GM19240 (cell line): ENCODE data around the gene NDUFA1.
"Not testable (repeated sequence)": the region's sequence is repeated elsewhere in the genome, so short reads cannot be mapped to it uniquely, and the experiment has no call there.

Experiments
- DNase-seq: peaks from one replicate; pipeline ENCODE4 v3.0.0; 2011; ENCODE audit warnings: low spot score; ENCODE audit not compliant: insufficient read length

Gene NDUFA1

GRCh38 chrX:119871599-119872395 lies at the start of gene NDUFA1, which contains the start of gene RNF113A:
Gene NDUFA1 (plus strand): TSS chrX:119871832. CDS start chrX:119871912, 80 bp downstream.
Gene RNF113A (minus strand): TSS chrX:119871733. CDS start chrX:119871613, 120 bp downstream.
- DNase-seq: peak; percentile 53

- not testable (repeated sequence) for DNase-seq
Observed at GRCh38 chrX:119824221-119824620, 47.4 kb upstream of the NDUFA1 start.

GRCh38 chrX:119826399-119826959 lies 45.2 kb upstream of the NDUFA1 start:
- DNase-seq: no peak

GRCh38 chrX:119828446-119828845 lies 43.2 kb upstream of the NDUFA1 start:
- DNase-seq: no peak

- DNase-seq: no peak
Observed at GRCh38 chrX:119833905-119834304, 37.7 kb upstream of the NDUFA1 start.

- peak; percentile 74 for DNase-seq
Observed at GRCh38 chrX:119852382-119853353, 19.0 kb upstream of the NDUFA1 start, which contains the start of gene UPF3B. Gene UPF3B (minus strand): TSS chrX:119852963. CDS start chrX:119852928, 35 bp downstream.

GRCh38 chrX:119853444-119853843 lies 18.2 kb upstream of the NDUFA1 start:
- no peak for DNase-seq

GRCh38 chrX:119870626-119871131 lies 953 bp upstream of the NDUFA1 start:
- DNase-seq: no peak

GRCh38 chrX:119871245-119871598 lies 410 bp upstream of the NDUFA1 start:
- no peak for DNase-seq

GRCh38 chrX:119878740-119879139 lies 7.1 kb downstream of the NDUFA1 start:
- no peak for DNase-seq

GRCh38 chrX:119880076-119880475 lies 8.4 kb downstream of the NDUFA1 start:
- no peak for DNase-seq

GRCh38 chrX:119880552-119881437 lies 9.2 kb downstream of the NDUFA1 start:
- no peak for DNase-seq

GRCh38 chrX:119885554-119886428 lies 14.2 kb downstream of the NDUFA1 start:
- DNase-seq: no peak

- DNase-seq: no peak
Observed at GRCh38 chrX:119887721-119888425, 16.2 kb downstream of the NDUFA1 start.

- DNase-seq: not testable (repeated sequence)
Observed at GRCh38 chrX:119890626-119891025, 19.0 kb downstream of the NDUFA1 start.

GRCh38 chrX:119891961-119892692 lies 20.5 kb downstream of the NDUFA1 start:
- not testable (repeated sequence) for DNase-seq

GRCh38 chrX:119895843-119896326 lies 24.3 kb downstream of the NDUFA1 start, which contains the start of gene AKAP14:
Gene AKAP14 (plus strand): TSS chrX:119895893. CDS start chrX:119903224, 7,331 bp downstream.
- DNase-seq: no peak

- no peak for DNase-seq
Observed at GRCh38 chrX:119899125-119899524, 27.5 kb downstream of the NDUFA1 start.
